Adipocyte (in vitro differentiated cells): ENCODE results near the gene ITPRIPL1.

Experiments
- DNase-seq: peaks from one replicate; pipeline ENCODE4 v3.0.0-alpha.2; 2015; ENCODE audit warnings: low read depth
- H3K27me3 ChIP-seq: replicated peaks from 2 replicates; pipeline ENCODE4 v1.7.0; 2013; ENCODE audit warnings: mild to moderate bottlenecking, low read length, moderate library complexity; ENCODE audit not compliant: control insufficient read depth, insufficient read depth
- H3K36me3 ChIP-seq: 2 replicates; pipeline ENCODE4 v1.7.0; 2013; ENCODE audit warnings: low read length, mild to moderate bottlenecking, moderate library complexity; ENCODE audit not compliant: control insufficient read depth, insufficient read depth, severe bottlenecking
- H3K4me1 ChIP-seq: 2 replicates; pipeline ENCODE4 v1.7.0; 2013; ENCODE audit warnings: mild to moderate bottlenecking, low read length, moderate library complexity; ENCODE audit not compliant: control insufficient read depth, insufficient read depth
- H3K4me3 ChIP-seq: 2 replicates; pipeline ENCODE4 v1.7.0; 2013; ENCODE audit warnings: mild to moderate bottlenecking, low read length, moderate library complexity
- H3K9ac ChIP-seq: 2 replicates; pipeline ENCODE4 v1.7.0; 2013; ENCODE audit warnings: mild to moderate bottlenecking, low read length, moderate library complexity
- H3K9me3 ChIP-seq: 2 replicates; pipeline ENCODE4 v1.7.0; 2013; ENCODE audit warnings: mild to moderate bottlenecking, low read length, moderate library complexity; ENCODE audit not compliant: control insufficient read depth

ITPRIPL1 gene

DNA sequence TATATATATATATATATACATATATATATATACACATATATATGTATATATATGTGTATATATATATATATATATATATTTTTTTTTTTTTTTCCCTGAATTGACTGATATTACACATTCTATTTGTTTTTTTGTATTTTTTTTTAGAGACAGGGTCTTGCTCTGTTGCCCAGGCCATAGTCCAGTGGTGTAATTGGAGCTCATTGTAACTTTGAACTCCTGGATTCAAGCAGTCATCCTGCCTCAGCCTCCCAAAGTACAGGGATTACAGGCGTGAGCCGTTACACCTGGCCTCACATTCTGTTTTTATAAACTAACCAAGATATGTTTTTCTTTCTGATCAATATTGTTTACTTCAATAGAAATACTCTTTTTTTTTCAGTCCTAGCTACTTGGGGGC, 36.6 kb downstream of the ITPRIPL1 start:
- no peaks in the 10 kb centered on the region for H3K9me3 ChIP-seq
- H3K36me3 ChIP-seq: no peaks in the 10 kb centered on the region
- H3K27me3 ChIP-seq: no peaks in the 10 kb centered on the region
- H3K4me1 ChIP-seq: peaks cover 3% of the 10 kb centered on the region
- H3K4me3 ChIP-seq: no peak overlapping the region
- no peak overlapping the region for H3K9ac ChIP-seq
- DNase-seq: no peak

DNA sequence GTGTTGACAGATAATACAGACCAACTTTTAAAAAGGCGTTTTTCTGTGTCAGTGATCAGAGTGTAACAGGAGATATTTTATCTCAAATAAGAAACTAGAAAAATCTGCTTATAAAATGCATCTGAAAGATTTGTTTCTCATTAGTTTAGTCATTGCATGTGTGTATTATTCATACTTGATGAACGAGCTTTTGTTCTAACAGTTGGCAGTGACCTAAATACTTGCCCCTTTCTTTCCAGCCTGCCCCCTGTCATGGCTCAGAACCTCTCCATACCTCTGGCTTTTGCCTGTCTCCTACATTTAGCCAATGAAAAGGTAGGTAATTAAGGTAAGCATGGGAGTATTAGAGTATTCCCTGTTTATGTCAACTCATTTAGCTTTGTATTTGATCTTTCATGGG, 44.1 kb downstream of the ITPRIPL1 start:
- Histone ChIP-seq H3K27me3 (no peaks in the 10 kb centered on the region), H3K4me1 (peaks cover 5% of the 10 kb centered on the region), H3K4me3 (no peak overlapping the region), H3K9me3 (no peaks in the 10 kb centered on the region), H3K9ac (no peak overlapping the region), H3K36me3 (no peaks in the 10 kb centered on the region)
- no peak for DNase-seq

DNA sequence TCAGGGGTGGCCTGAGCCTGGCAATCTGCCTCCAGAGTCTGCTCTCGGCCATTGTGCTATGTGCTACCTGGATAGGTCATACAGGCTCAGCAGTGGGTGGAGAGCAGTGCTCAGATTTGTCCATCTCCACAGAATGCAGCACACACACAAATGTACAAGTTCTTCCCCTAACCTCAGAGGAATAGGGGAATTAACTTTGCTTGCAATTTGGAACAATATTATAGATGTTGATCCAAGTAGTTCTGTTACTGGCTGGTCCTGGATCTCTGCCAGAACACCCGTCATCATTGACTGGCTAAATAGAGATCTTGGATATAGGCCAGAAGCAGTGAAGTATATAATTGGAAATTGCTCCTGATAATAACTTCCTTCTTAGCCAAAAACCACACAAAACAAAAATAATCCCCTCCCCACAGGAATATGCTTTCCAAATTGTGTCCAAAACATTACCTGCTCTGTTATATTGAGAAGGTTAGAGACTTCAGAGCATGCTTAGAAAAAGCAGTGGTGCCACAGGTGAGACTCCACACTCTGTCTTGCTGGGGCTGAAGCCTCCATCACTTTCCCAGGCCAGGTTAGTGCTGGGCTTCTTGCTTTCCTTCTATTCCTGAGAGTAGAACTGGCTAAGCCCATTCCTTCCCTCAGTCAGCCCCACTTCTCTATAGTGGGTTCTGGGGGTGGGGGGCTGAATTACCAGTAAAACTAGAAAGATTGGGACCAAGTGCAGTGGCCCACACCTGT, 49.3 kb downstream of the ITPRIPL1 start:
- Histone ChIP-seq H3K27me3 (no peaks in the 10 kb centered on the region), H3K9me3 (peaks cover 18% of the 10 kb centered on the region), H3K36me3 (no peaks in the 10 kb centered on the region), H3K4me3 (no peak overlapping the region), H3K9ac (no peak overlapping the region), H3K4me1 (peaks cover 5% of the 10 kb centered on the region)
- DNase-seq: peak; percentile 6
